SHP77 treated with DMSO at 0.1 percent for 48 hours (cell line): ENCODE data around the gene KCNIP4.
"Not testable (repeated sequence)": the region's sequence is repeated elsewhere in the genome, so short reads cannot be mapped to it uniquely, and the experiment has no call there.

Experiments
- DNase-seq: peaks from one replicate; lab custom pipeline; 2025; lab: John Stamatoyannopoulos, UW

KCNIP4 gene

GRCh38 chr4:20844311-20844710, 1104.3 kb downstream of the KCNIP4 start:
- no peak for DNase-seq

DNA sequence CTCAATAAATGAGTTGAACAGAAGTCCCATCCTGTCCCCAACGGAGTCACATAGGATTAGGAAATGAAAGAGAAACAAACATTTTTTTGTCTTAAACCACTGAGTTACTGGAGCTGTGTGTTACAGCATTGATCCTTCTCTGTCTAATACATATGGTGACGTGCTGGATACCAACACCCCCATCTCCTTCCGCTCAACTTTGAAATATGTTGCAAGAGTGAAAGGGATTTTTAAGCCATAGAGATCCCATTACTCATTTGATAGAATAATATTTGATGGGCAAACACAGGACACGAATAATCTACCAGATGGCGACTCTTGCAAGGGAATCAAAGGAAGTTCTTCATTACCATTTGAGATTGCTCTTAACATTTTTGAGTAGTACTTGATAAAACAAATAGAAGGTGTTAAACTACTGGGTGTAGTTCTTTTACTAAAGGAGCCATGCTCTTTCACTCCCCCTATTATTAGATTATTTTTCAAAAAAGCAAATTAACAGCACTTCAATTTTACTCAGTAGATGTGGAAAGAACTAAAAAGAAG, 1107.9 kb downstream of the KCNIP4 start:
- no peak for DNase-seq

GRCh38 chr4:20839957-20840356, 1108.6 kb downstream of the KCNIP4 start:
- no peak for DNase-seq

- no peak for DNase-seq
These were observed 1110.1 kb downstream of the KCNIP4 start for GRCh38 chr4:20838476-20838875.

- no peak for DNase-seq
These were observed 1115.7 kb downstream of the KCNIP4 start for GRCh38 chr4:20832826-20833225.

- no peak for DNase-seq
These were observed 1116.8 kb downstream of the KCNIP4 start for GRCh38 chr4:20831746-20832145.

DNA sequence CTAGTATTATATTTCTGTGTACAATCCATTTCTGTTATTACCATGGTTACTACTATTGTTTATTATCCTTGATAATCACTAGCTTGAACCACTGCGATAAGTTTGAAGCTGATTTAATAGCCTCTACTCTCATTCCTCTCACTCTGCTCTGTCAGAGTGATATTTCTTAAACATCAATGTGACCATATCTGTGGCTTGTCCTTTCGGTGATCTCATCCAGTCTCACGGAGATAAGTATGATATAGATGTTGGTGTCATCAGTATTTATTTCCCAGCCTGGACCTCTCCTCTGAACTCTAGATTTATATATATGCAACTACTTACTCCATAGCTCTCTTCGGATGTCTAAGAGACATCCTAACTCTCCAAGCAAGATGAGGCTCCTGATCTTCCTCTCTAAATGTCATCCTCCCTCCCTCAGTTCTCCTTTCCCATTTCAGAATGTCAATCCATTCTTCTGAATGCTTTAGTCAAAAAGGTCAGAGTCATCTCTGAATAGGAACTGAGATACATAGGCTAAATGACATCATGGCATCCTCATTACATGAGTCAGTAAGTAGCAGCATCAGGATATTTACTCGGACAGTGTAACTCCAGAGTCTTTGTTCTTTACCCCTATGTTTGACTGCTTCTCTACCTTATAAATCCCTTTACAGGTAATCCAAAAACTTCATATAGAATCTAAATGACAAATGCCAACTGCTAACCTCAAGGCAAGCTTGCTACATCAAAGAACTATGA, 1118.8 kb downstream of the KCNIP4 start:
- DNase-seq: no peak

GRCh38 chr4:20825505-20825904, 1123.1 kb downstream of the KCNIP4 start:
- no peak for DNase-seq

- DNase-seq: no peak
These were observed 1132.3 kb downstream of the KCNIP4 start for GRCh38 chr4:20816287-20816686.

DNA sequence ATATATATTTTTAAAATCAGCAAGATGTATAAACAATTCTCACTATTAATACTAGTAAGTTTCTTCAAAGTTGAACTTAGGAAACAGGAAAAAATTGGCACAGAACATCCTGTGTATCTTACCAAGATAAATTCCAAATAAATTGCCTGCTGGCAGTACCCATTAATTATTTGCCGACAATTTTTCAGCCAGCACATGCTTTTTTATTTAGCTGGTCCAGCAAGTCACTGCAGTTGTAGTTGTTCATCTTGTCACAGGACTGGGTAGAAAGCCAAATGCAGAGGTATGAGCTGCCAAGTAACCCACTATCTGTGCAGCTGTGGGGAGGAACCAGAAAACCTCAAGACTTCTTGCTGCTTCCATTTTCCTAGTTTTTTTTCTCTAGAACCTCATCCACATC, 1134.9 kb downstream of the KCNIP4 start:
- DNase-seq: no peak

GRCh38 chr4:20809812-20810211, 1138.8 kb downstream of the KCNIP4 start:
- no peak for DNase-seq

- DNase-seq: no peak
These were observed 1142.9 kb downstream of the KCNIP4 start for GRCh38 chr4:20805716-20806115.

DNA sequence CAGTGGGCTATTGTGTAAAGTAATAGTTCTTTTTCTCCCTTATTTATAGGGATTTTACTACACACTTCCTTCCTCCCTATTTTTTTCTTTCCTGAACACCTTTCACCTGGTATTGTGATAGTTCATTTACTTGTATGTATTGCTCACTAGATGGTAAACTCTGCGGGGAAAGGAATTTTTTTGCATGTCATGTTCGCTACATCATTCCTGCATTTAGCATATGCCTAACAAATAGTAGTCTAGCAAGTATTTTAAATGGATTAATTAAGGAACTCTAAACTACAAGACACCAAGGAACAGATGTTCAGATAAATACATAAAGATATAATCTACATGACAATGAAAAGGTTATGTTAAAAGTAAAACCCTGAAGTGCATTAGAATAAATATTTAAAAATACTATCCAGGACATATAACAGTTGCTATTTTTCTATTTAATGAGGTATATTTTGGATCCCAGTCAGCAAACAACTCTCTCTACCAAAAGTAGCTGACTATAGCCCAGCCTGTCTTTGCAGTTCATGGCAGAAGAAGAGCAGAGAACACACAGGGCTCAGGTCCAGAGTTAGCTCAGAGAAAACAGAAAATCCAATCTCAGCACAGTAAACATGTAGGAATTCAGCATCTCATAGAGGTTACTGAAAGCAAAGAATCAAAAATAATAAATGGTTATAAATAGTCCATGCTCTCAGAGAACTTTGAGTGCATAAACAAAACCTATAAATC, 1160.5 kb downstream of the KCNIP4 start:
- no peak for DNase-seq

DNA sequence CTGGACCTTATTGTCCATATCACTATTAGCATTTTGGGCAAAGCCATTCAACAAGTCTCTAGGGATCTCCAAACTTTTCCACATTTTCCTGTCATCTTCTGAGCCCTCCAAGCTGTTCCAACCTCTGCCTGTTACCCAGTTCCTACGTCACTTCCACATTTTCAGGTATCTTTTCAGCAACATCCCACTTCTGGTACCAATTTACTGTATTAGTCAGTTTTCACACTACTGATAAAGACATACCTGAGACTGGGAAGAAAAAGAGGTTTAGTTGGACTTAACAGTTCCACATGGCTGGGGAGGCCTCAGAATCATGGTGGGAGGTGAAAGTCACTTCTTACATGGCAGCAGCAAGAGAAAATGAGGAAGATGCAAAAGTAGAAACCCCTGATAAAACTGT, 1165.4 kb downstream of the KCNIP4 start:
- not testable (repeated sequence) for DNase-seq

- no peak for DNase-seq
These were observed 1169.7 kb downstream of the KCNIP4 start for GRCh38 chr4:20778896-20779295.

DNA sequence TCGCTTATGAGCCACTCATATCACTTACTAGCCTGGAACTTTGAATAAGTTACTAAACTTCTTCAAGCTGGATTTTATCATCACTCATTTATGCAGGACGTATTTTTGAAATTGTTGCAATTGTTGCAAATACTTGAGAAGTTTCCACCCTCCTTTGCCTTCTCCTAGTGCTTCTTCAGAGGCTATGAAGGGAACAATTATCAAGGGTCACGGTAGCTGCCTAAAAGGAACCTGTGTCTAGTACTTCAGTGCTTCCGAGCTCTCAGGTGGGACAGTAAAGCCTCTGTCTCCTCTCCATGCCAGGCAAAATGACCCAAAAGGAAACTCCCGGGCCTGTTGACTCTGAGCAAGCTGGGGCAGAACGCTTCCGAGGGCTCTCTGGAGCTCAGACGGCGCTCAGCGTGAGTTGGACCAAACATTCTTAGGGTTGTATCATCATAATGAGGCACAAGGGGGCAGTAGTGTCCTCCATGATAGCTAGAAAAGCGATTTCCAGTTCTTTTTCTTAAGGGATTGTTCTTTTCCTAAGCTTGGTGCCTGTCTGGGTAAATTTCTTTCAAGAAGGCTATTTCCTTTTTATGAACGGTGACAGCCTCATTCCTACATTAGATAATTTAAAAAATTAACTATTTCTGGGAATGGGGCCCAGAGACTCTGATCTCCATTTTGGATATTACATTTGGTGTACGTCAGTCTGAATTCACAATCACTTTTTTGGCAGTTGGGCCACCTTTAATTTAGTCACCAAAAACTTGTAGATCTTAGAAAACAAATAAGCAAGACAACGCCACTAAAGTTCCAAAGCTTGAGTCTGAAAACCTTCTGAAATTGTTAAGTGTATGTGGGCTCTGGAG, 1175.2 kb downstream of the KCNIP4 start:
- peak; percentile 1 for DNase-seq

GRCh38 chr4:20764366-20764992, 1184.1 kb downstream of the KCNIP4 start:
- DNase-seq: no peak

DNA sequence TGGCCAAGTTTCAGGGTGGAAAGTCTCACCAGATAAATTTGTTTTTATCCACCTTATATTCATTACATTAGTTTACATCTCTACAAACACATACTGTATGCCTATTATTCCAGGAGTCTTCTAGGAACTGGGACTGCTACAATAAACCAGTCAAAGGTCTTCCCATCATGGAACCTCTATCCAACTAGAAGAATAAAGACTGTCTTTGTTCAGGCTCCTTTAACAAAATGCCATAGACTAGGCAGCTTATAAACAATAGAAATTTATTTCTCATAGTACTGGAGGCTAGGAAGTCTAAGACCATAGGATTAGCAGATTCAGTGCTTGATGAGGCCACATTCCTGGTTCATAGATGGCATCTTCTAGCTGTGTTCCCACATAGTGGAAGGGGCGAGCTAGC, 1186.7 kb downstream of the KCNIP4 start:
- no peak for DNase-seq

DNA sequence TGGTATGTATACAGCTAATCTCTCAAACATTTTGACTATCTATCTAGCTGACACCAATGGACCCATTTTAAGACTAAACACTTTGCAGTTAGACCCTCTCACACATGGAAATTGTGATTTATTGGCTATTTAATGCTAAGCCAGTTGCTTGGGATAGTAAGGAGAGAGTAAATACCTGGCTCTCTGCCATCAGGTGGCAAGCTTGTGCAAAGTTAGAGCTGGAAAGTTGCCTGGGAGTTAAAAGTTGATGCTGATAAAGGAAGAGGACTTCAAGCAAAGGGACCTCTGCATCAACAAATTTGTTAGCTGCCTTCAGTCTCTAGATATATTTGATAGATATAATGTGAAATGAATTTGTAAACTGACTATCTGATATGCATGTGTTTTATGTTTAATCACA, 1187.2 kb downstream of the KCNIP4 start:
- no peak for DNase-seq

GRCh38 chr4:20760053-20760452, 1188.5 kb downstream of the KCNIP4 start:
- DNase-seq: no peak

DNA sequence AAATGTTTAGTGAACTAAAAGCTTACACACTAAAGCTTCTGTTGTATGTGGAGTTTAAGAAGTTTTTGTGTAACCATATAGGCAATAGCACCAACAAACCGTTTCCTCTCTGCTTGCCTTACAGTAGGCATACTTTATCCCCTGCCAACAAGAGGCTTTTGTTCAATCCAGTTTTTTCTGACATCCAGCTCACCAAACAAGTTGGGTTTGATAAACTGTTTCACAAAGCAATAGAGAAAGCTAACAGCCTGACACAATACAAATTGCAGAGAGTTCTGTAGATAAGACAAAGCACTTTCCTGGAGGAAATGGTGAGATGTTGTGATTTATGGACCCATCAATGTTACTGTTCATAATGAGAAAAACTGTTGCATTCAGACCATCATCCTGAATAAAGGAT, 1194.5 kb downstream of the KCNIP4 start:
- no peak for DNase-seq

- no peak for DNase-seq
These were observed 1195.9 kb downstream of the KCNIP4 start for GRCh38 chr4:20752641-20753040.
